Neural progenitor cell (in vitro differentiated cells): ENCODE data around the gene CDH13.

ENCODE experiments used
- EZH2 ChIP-seq: fragments of 200-600 bp; sonication (generic); IDR thresholded peaks from 2 replicates; pipeline ENCODE4 v1.6.1; 2017; ENCODE audit warnings: antibody characterized with exemption, mild to moderate bottlenecking, moderate library complexity
- EZH2phosphoT487 ChIP-seq: fragments of 200-600 bp; sonication (generic); IDR thresholded peaks from 2 replicates; pipeline ENCODE4 v1.6.1; 2017; ENCODE audit warnings: antibody characterized with exemption
- TF ChIP-seq, protein P1 (sequence below): fragments of 200-600 bp; sonication (generic); IDR thresholded peaks from 2 replicates; pipeline ENCODE4 v1.5.1; 2017; ENCODE audit warnings: antibody characterized with exemption, mild to moderate bottlenecking

DNA sequence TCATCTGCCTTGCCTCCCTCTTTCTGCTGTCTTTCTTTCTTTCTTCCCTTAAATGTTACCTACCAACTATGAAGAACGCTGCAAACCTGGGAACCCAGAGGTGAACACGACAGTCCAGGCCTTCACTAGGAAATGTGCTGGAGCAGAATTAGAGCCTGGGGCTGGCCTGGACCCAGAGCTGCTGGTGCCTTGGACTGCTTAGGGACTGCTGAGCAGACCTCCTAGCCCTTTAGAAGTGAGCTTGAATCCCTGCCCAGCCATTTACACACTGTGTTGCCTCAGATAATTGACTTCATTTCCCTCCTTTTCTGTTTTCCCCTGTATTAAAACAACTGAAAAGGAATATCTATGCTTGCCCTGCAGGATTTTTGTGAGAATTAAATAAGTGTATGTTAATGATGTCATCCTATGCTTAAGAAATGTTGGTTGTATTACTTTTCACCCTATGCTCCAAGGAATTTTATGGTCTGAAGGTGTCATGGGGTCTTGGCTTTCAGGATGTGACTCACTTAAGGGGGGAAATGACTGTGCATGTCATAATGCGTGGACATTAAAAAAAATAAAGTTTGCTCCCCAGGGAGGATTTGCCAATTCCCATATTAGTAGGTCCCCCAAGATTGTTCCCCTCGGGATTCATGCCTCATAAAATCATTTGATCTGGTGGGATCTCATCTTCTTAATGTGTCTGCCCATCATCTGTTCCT is 11.5 kb downstream of the CDH13 start:
- TF ChIP-seq, protein P1, sequence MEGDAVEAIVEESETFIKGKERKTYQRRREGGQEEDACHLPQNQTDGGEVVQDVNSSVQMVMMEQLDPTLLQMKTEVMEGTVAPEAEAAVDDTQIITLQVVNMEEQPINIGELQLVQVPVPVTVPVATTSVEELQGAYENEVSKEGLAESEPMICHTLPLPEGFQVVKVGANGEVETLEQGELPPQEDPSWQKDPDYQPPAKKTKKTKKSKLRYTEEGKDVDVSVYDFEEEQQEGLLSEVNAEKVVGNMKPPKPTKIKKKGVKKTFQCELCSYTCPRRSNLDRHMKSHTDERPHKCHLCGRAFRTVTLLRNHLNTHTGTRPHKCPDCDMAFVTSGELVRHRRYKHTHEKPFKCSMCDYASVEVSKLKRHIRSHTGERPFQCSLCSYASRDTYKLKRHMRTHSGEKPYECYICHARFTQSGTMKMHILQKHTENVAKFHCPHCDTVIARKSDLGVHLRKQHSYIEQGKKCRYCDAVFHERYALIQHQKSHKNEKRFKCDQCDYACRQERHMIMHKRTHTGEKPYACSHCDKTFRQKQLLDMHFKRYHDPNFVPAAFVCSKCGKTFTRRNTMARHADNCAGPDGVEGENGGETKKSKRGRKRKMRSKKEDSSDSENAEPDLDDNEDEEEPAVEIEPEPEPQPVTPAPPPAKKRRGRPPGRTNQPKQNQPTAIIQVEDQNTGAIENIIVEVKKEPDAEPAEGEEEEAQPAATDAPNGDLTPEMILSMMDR = no peak
- no peak for TF ChIP-seq EZH2
- no peak for TF ChIP-seq EZH2phosphoT487
